GM12878 (cell line): ENCODE measurements around the gene BORCS8.

ENCODE experiments used
- EP300 ChIP-seq, 2 experiments: fragments of 150-350 bp in 1 of 2; IDR thresholded peaks; 2 replicates each; pipeline ENCODE4 v1.6.1; 2011 to 2012; ENCODE audit warnings: low read depth in 2 of 2, low read length in 2 of 2, borderline replicate concordance in 1 of 2, improper control_type of control experiment in 1 of 2, inconsistent platforms in 1 of 2; ENCODE audit not compliant: control insufficient read depth in 1 of 2
- ESRRA ChIP-seq: IDR thresholded peaks from 2 replicates; pipeline ENCODE4 v1.6.1; 2012; ENCODE audit warnings: mild to moderate bottlenecking, low read length, improper control_type of control experiment
- EZH2 ChIP-seq: IDR thresholded peaks from 2 replicates; pipeline ENCODE4 v1.6.1; 2012; ENCODE audit warnings: low read depth, mild to moderate bottlenecking, control low read depth, inconsistent platforms, low read length, borderline replicate concordance; ENCODE audit not compliant: control insufficient read depth
- HDGF ChIP-seq: fragments of 450-650 bp; IDR thresholded peaks from 2 replicates; pipeline ENCODE4 v1.6.1; 2016; ENCODE audit warnings: antibody characterized with exemption
- PAX8 ChIP-seq: fragments of 450-650 bp; IDR thresholded peaks from 2 replicates; pipeline ENCODE4 v1.6.1; 2017; ENCODE audit warnings: mild to moderate bottlenecking, moderate library complexity
- POLR2AphosphoS2 ChIP-seq: IDR thresholded peaks from 2 replicates; pipeline ENCODE4 v1.6.1; 2011; ENCODE audit warnings: low read depth, mild to moderate bottlenecking, low read length, improper control_type of control experiment, moderate library complexity
- RFX5 ChIP-seq: IDR thresholded peaks from 2 replicates; pipeline ENCODE4 v1.6.1; 2011; ENCODE audit warnings: low read depth, low read length, improper control_type of control experiment
- STAT3 ChIP-seq: IDR thresholded peaks from 2 replicates; pipeline ENCODE4 v1.6.1; 2011; ENCODE audit warnings: low read depth, low read length, improper control_type of control experiment
- TF ChIP-seq, protein P1 (sequence below): IDR thresholded peaks from 2 replicates; pipeline ENCODE4 v1.6.1; 2012; ENCODE audit warnings: mild to moderate bottlenecking, low read depth, low read length
- TF ChIP-seq, protein P2 (sequence below): fragments of 450-650 bp; IDR thresholded peaks from 2 replicates; pipeline ENCODE4 v1.6.1; 2014; ENCODE audit warnings: mild to moderate bottlenecking
- TF ChIP-seq, protein P3 (sequence below), 3 experiments: IDR thresholded peaks in 2 of 3; conservative IDR thresholded peaks in 1 of 3; 2 replicates each; pipeline ENCODE4 v1.5.1; 2011; ENCODE audit warnings: low read depth in 3 of 3, low read length in 3 of 3, mild to moderate bottlenecking in 3 of 3, control low read depth in 2 of 3, moderate library complexity in 2 of 3, inconsistent platforms in 1 of 3, mixed read lengths in 1 of 3; ENCODE audit not compliant: control insufficient read depth in 2 of 3, insufficient read depth in 1 of 3; ENCODE audit errors: extremely low read depth in 1 of 3
- TF ChIP-seq, protein P4 (sequence below): fragments of 450-650 bp; IDR thresholded peaks from 2 replicates; pipeline ENCODE4 v1.6.1; 2016; ENCODE audit warnings: mild to moderate bottlenecking, moderate library complexity, borderline replicate concordance
- TF ChIP-seq, protein P5 (sequence below): fragments of 450-650 bp; IDR thresholded peaks from 2 replicates; pipeline ENCODE4 v1.6.1; 2016; ENCODE audit warnings: mild to moderate bottlenecking

DNA sequence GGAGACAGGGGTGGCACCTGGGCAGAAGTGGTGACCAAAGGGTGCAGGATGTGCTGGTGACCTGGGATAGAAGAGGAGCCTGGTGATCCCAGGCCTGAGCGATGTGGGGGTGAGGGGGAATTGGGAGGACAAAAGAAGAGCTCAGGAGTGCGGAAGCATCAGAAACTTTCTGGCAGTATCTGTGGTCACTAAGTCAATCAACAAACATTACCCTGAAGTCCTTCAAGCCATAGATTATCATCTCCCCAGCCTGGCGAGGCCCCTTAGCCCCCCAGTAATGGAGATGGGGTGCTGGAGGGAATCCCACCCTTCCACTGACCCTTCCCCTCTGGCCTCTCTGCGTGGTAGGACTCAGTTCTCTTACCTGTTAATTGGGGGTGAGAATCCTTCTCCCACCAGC lies 32.4 kb downstream of the BORCS8 start:
- TF ChIP-seq RFX5 (no peak), PAX8 (no peak), ESRRA (no peak), POLR2AphosphoS2 (no peak), HDGF (no peak), EP300 (IDR thresholded peaks at IDR 0.05; ENCODE audit: borderline replicate concordance in 1 of 2, control insufficient read depth in 1 of 2, low read depth in 2 of 2, low read length in 2 of 2) (no peak), STAT3 (no peak), EZH2 (no peak)
- TF ChIP-seq, protein P1, sequence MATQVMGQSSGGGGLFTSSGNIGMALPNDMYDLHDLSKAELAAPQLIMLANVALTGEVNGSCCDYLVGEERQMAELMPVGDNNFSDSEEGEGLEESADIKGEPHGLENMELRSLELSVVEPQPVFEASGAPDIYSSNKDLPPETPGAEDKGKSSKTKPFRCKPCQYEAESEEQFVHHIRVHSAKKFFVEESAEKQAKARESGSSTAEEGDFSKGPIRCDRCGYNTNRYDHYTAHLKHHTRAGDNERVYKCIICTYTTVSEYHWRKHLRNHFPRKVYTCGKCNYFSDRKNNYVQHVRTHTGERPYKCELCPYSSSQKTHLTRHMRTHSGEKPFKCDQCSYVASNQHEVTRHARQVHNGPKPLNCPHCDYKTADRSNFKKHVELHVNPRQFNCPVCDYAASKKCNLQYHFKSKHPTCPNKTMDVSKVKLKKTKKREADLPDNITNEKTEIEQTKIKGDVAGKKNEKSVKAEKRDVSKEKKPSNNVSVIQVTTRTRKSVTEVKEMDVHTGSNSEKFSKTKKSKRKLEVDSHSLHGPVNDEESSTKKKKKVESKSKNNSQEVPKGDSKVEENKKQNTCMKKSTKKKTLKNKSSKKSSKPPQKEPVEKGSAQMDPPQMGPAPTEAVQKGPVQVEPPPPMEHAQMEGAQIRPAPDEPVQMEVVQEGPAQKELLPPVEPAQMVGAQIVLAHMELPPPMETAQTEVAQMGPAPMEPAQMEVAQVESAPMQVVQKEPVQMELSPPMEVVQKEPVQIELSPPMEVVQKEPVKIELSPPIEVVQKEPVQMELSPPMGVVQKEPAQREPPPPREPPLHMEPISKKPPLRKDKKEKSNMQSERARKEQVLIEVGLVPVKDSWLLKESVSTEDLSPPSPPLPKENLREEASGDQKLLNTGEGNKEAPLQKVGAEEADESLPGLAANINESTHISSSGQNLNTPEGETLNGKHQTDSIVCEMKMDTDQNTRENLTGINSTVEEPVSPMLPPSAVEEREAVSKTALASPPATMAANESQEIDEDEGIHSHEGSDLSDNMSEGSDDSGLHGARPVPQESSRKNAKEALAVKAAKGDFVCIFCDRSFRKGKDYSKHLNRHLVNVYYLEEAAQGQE: no peak
- TF ChIP-seq, protein P2, sequence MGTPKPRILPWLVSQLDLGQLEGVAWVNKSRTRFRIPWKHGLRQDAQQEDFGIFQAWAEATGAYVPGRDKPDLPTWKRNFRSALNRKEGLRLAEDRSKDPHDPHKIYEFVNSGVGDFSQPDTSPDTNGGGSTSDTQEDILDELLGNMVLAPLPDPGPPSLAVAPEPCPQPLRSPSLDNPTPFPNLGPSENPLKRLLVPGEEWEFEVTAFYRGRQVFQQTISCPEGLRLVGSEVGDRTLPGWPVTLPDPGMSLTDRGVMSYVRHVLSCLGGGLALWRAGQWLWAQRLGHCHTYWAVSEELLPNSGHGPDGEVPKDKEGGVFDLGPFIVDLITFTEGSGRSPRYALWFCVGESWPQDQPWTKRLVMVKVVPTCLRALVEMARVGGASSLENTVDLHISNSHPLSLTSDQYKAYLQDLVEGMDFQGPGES: no peak
- TF ChIP-seq, protein P3, sequence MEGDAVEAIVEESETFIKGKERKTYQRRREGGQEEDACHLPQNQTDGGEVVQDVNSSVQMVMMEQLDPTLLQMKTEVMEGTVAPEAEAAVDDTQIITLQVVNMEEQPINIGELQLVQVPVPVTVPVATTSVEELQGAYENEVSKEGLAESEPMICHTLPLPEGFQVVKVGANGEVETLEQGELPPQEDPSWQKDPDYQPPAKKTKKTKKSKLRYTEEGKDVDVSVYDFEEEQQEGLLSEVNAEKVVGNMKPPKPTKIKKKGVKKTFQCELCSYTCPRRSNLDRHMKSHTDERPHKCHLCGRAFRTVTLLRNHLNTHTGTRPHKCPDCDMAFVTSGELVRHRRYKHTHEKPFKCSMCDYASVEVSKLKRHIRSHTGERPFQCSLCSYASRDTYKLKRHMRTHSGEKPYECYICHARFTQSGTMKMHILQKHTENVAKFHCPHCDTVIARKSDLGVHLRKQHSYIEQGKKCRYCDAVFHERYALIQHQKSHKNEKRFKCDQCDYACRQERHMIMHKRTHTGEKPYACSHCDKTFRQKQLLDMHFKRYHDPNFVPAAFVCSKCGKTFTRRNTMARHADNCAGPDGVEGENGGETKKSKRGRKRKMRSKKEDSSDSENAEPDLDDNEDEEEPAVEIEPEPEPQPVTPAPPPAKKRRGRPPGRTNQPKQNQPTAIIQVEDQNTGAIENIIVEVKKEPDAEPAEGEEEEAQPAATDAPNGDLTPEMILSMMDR (IDR thresholded peaks at IDR 0.05 in 2 of 3, conservative IDR thresholded peaks at IDR 0.05 in 1 of 3; ENCODE audit: control insufficient read depth in 2 of 3, extremely low read depth in 1 of 3, insufficient read depth in 1 of 3, low read depth in 3 of 3, low read length in 3 of 3): no peak
- TF ChIP-seq, protein P4, sequence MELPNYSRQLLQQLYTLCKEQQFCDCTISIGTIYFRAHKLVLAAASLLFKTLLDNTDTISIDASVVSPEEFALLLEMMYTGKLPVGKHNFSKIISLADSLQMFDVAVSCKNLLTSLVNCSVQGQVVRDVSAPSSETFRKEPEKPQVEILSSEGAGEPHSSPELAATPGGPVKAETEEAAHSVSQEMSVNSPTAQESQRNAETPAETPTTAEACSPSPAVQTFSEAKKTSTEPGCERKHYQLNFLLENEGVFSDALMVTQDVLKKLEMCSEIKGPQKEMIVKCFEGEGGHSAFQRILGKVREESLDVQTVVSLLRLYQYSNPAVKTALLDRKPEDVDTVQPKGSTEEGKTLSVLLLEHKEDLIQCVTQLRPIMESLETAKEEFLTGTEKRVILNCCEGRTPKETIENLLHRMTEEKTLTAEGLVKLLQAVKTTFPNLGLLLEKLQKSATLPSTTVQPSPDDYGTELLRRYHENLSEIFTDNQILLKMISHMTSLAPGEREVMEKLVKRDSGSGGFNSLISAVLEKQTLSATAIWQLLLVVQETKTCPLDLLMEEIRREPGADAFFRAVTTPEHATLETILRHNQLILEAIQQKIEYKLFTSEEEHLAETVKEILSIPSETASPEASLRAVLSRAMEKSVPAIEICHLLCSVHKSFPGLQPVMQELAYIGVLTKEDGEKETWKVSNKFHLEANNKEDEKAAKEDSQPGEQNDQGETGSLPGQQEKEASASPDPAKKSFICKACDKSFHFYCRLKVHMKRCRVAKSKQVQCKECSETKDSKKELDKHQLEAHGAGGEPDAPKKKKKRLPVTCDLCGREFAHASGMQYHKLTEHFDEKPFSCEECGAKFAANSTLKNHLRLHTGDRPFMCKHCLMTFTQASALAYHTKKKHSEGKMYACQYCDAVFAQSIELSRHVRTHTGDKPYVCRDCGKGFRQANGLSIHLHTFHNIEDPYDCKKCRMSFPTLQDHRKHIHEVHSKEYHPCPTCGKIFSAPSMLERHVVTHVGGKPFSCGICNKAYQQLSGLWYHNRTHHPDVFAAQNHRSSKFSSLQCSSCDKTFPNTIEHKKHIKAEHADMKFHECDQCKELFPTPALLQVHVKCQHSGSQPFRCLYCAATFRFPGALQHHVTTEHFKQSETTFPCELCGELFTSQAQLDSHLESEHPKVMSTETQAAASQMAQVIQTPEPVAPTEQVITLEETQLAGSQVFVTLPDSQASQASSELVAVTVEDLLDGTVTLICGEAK: no peak
- TF ChIP-seq, protein P5, sequence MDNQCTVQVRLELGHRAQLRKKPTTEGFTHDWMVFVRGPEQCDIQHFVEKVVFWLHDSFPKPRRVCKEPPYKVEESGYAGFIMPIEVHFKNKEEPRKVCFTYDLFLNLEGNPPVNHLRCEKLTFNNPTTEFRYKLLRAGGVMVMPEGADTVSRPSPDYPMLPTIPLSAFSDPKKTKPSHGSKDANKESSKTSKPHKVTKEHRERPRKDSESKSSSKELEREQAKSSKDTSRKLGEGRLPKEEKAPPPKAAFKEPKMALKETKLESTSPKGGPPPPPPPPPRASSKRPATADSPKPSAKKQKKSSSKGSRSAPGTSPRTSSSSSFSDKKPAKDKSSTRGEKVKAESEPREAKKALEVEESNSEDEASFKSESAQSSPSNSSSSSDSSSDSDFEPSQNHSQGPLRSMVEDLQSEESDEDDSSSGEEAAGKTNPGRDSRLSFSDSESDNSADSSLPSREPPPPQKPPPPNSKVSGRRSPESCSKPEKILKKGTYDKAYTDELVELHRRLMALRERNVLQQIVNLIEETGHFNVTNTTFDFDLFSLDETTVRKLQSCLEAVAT: no peak
